Neural cell (in vitro differentiated cells): Measurements from ENCODE around the gene UNC5CL. TPM values are rescaled to one million over a fixed set of nuclear protein-coding genes. Genes with fewer than 3 reads are reported as not detected.

Source experiments
- H2AFZ ChIP-seq: fragments of 200-600, 300-800 bp; sonication (generic), shearing (Covaris generic); 2 replicates; pipeline ENCODE4 v1.6.0; 2014; ENCODE audit warnings: low read depth, mild to moderate bottlenecking, antibody characterized with exemption, low read length, moderate library complexity
- H3F3A ChIP-seq: fragments of 200-600 bp; shearing (Covaris generic); 2 replicates; pipeline ENCODE4 v1.6.1; 2016; ENCODE audit warnings: mild to moderate bottlenecking, moderate library complexity, mixed read lengths, antibody characterized with exemption, low read length; ENCODE audit not compliant: insufficient read depth, poor library complexity, severe bottlenecking
- H3K27ac ChIP-seq: fragments of 200-600, 300-800 bp; sonication (generic), shearing (Covaris generic); 2 replicates; pipeline ENCODE4 v1.5.1; 2014; ENCODE audit warnings: mild to moderate bottlenecking, low read length, moderate library complexity
- H3K27me3 ChIP-seq: fragments of 300-800, 200-600 bp; sonication (generic), shearing (Covaris generic); 2 replicates; pipeline ENCODE4 v1.6.0; 2014; ENCODE audit warnings: mild to moderate bottlenecking, low read depth, low read length, moderate library complexity; ENCODE audit not compliant: insufficient read depth
- H3K36me3 ChIP-seq: fragments of 300-800, 200-600 bp; sonication (generic), shearing (Covaris generic); 2 replicates; pipeline ENCODE4 v1.5.1; 2014; ENCODE audit warnings: mild to moderate bottlenecking, antibody characterized with exemption, low read length, moderate library complexity; ENCODE audit not compliant: insufficient read depth
- H3K4me2 ChIP-seq: fragments of 300-800, 200-600 bp; sonication (generic), shearing (Covaris generic); 2 replicates; pipeline ENCODE4 v1.6.0; 2014; ENCODE audit warnings: mild to moderate bottlenecking, low read length
- H3K4me3 ChIP-seq: fragments of 300-800, 200-600 bp; sonication (generic), shearing (Covaris generic); 2 replicates; pipeline ENCODE4 v1.5.1; 2014; ENCODE audit warnings: mild to moderate bottlenecking, low read length, moderate library complexity
- H3K79me2 ChIP-seq: fragments of 200-600 bp; shearing (Covaris generic); replicated peaks from 2 replicates; pipeline ENCODE4 v1.6.0; 2014; ENCODE audit warnings: mild to moderate bottlenecking, low read length, moderate library complexity; ENCODE audit not compliant: insufficient read depth
- H3K9ac ChIP-seq: fragments of 300-800, 200-600 bp; sonication (generic), shearing (Covaris generic); 2 replicates; pipeline ENCODE4 v1.6.1; 2016; ENCODE audit warnings: mild to moderate bottlenecking, low read length, mixed read lengths
- H3K9me2 ChIP-seq: fragments of 200-600 bp; shearing (Covaris generic); 2 replicates; pipeline ENCODE4 v1.6.1; 2016; ENCODE audit warnings: mild to moderate bottlenecking, low read length, mixed read lengths; ENCODE audit not compliant: insufficient read depth
- H3K9me3 ChIP-seq: fragments of 200-600, 300-800 bp; sonication (generic), shearing (Covaris generic); 2 replicates; pipeline ENCODE4 v1.6.1; 2016; ENCODE audit warnings: mild to moderate bottlenecking, mixed run types, low read length, moderate library complexity, mixed read lengths
- H4K20me1 ChIP-seq: fragments of 200-600 bp; shearing (Covaris generic); 2 replicates; pipeline ENCODE4 v1.6.1; 2016; ENCODE audit warnings: mild to moderate bottlenecking, mixed run types; ENCODE audit not compliant: insufficient read depth
- CTCF ChIP-seq: fragments of 450-650 bp; IDR thresholded peaks from 2 replicates; pipeline ENCODE4 v1.5.1; 2014; ENCODE audit warnings: antibody characterized with exemption, mild to moderate bottlenecking, moderate library complexity; ENCODE audit not compliant: poor library complexity, severe bottlenecking
- EP300 ChIP-seq: fragments of 450-650 bp; conservative IDR thresholded peaks from 2 replicates; pipeline ENCODE4 v1.6.1; 2014; ENCODE audit warnings: antibody characterized with exemption, mild to moderate bottlenecking, moderate library complexity; ENCODE audit not compliant: poor library complexity, severe bottlenecking
- EZH2 ChIP-seq: fragments of 200-600, 300-800 bp; shearing (Covaris generic), sonication (generic); IDR thresholded peaks from 2 replicates; pipeline ENCODE4 v1.6.1; 2014; ENCODE audit warnings: antibody characterized with exemption, low read length, borderline replicate concordance, mild to moderate bottlenecking; ENCODE audit not compliant: insufficient read depth, poor library complexity, severe bottlenecking
- MXI1 ChIP-seq: fragments of 450-650 bp; conservative IDR thresholded peaks from 2 replicates; pipeline ENCODE4 v1.6.1; 2014; ENCODE audit warnings: antibody characterized with exemption, mild to moderate bottlenecking; ENCODE audit not compliant: poor library complexity, severe bottlenecking
- POLR2AphosphoS5 ChIP-seq: IDR thresholded peaks from 2 replicates; pipeline ENCODE4 v1.6.1; 2012
- RAD21 ChIP-seq: fragments of 450-650 bp; conservative IDR thresholded peaks from 2 replicates; pipeline ENCODE4 v1.6.1; 2014; ENCODE audit warnings: antibody characterized with exemption, mild to moderate bottlenecking, moderate library complexity
- REST ChIP-seq: IDR thresholded peaks from 2 replicates; pipeline ENCODE4 v1.6.1; 2012; ENCODE audit warnings: borderline replicate concordance
- SMC3 ChIP-seq: fragments of 450-650 bp; conservative IDR thresholded peaks from 2 replicates; pipeline ENCODE4 v1.6.1; 2014; ENCODE audit warnings: antibody characterized with exemption, mild to moderate bottlenecking, moderate library complexity; ENCODE audit not compliant: poor library complexity
- TAF1 ChIP-seq: IDR thresholded peaks from 2 replicates; pipeline ENCODE4 v1.6.1; 2012; ENCODE audit warnings: low read depth
- polyA plus RNA-seq: library from polyadenylated mRNA; depleted of rRNA; stranded (reverse); fragments of >200 nt; gene quantifications from 2 replicates; pipeline ENCODE4 v1.2.3, GENCODE V29; 2014

Gene UNC5CL
- polyA plus RNA-seq, 1 donor from 2014 or later: 1.0 TPM

- H3K9ac ChIP-seq: no peak overlapping the region
- no peak overlapping the region for H3K4me2 ChIP-seq
These were observed 11.5 kb upstream of the UNC5CL start for GRCh38 chr6:41050536-41050935.

GRCh38 chr6:41049955-41050354 lies 10.9 kb upstream of the UNC5CL start:
- Histone ChIP-seq H3F3A (no peaks in the 10 kb centered on the region), H3K4me3 (no peak overlapping the region), H3K9me2 (no peaks in the 10 kb centered on the region), H3K4me2 (no peak overlapping the region), H3K9me3 (no peaks in the 10 kb centered on the region), H3K9ac (no peak overlapping the region), H3K36me3 (no peaks in the 10 kb centered on the region), H4K20me1 (no peaks in the 10 kb centered on the region), H3K79me2 (no peaks in the 10 kb centered on the region), H2AFZ (no peak overlapping the region), H3K27me3 (no peaks in the 10 kb centered on the region), H3K27ac (no peak overlapping the region)
- no peak for TF ChIP-seq EZH2
- no peak for TF ChIP-seq TAF1
- no peak for TF ChIP-seq CTCF
- TF ChIP-seq POLR2AphosphoS5: no peak
- TF ChIP-seq REST: no peak
- no peak for TF ChIP-seq MXI1
- TF ChIP-seq EP300: no peak

More at GRCh38 chr6:41050536-41050935, 11.5 kb upstream of the UNC5CL start:
- TF ChIP-seq SMC3 (no peak), RAD21 (no peak), MXI1 (no peak), POLR2AphosphoS5 (no peak), EZH2 (no peak), EP300 (no peak), CTCF (no peak), TAF1 (no peak), REST (no peak)
- Histone ChIP-seq H3K9me3 (no peaks in the 10 kb centered on the region), H3K79me2 (no peaks in the 10 kb centered on the region), H2AFZ (no peak overlapping the region), H3K27me3 (no peaks in the 10 kb centered on the region), H3K27ac (no peak overlapping the region), H4K20me1 (no peaks in the 10 kb centered on the region), H3F3A (no peaks in the 10 kb centered on the region), H3K4me3 (no peak overlapping the region), H3K9me2 (no peaks in the 10 kb centered on the region), H3K36me3 (no peaks in the 10 kb centered on the region)
